Brain microvascular endothelial cell (primary cell): ENCODE results near the gene POU2F3.
A peak's percentile ranks its signal among the peaks of the same experiment; 100 is the strongest.

Experiments used
- DNase-seq: peaks from one replicate; pipeline ENCODE4 v3.0.0-alpha.2; 2020
- H3K27ac ChIP-seq: fragments of 250-450 bp; sonication (Bioruptor Pico); 2 replicates; pipeline ENCODE4 v1.5.1; 2020; ENCODE audit warnings: mild to moderate bottlenecking, moderate library complexity
- H3K27me3 ChIP-seq: fragments of 250-450 bp; sonication (Bioruptor Pico); replicated peaks from 2 replicates; pipeline ENCODE4 v1.5.1; 2020; ENCODE audit warnings: mild to moderate bottlenecking
- H3K36me3 ChIP-seq: fragments of 250-450 bp; sonication (Bioruptor Pico); replicated peaks from 2 replicates; pipeline ENCODE4 v1.5.1; 2020; ENCODE audit warnings: mild to moderate bottlenecking
- H3K4me3 ChIP-seq: 2 replicates; pipeline ENCODE4 v1.5.1; 2011; ENCODE audit warnings: low read depth, mild to moderate bottlenecking, control low read depth, low read length, moderate library complexity
- in situ Hi-C: cut with HindIII; loops from 2 replicates; pipeline ENCODE4 v1.10.0; 2017; ENCODE audit warnings: low sequenced_read_pairs, low pct_ligation_motif_present
- TF ChIP-seq, protein P1 (sequence below): IDR thresholded peaks from 2 replicates; pipeline ENCODE4 v1.5.1; 2011; ENCODE audit warnings: low read depth, mild to moderate bottlenecking, moderate library complexity, low read length, control low read depth, inconsistent platforms; ENCODE audit errors: missing control alignments

The POU2F3 gene

GRCh38 chr11:120199613-120200012 lies 40.3 kb upstream of the POU2F3 start:
- in situ Hi-C loops, result no loop called here
- no peak for DNase-seq
- TF ChIP-seq, protein P1, sequence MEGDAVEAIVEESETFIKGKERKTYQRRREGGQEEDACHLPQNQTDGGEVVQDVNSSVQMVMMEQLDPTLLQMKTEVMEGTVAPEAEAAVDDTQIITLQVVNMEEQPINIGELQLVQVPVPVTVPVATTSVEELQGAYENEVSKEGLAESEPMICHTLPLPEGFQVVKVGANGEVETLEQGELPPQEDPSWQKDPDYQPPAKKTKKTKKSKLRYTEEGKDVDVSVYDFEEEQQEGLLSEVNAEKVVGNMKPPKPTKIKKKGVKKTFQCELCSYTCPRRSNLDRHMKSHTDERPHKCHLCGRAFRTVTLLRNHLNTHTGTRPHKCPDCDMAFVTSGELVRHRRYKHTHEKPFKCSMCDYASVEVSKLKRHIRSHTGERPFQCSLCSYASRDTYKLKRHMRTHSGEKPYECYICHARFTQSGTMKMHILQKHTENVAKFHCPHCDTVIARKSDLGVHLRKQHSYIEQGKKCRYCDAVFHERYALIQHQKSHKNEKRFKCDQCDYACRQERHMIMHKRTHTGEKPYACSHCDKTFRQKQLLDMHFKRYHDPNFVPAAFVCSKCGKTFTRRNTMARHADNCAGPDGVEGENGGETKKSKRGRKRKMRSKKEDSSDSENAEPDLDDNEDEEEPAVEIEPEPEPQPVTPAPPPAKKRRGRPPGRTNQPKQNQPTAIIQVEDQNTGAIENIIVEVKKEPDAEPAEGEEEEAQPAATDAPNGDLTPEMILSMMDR, result no peak
- no peaks in the 10 kb centered on the region for H3K36me3 ChIP-seq
- peaks cover 4% of the 10 kb centered on the region for H3K27me3 ChIP-seq
- no peak overlapping the region for H3K27ac ChIP-seq
- H3K4me3 ChIP-seq, result no peak overlapping the region

DNA sequence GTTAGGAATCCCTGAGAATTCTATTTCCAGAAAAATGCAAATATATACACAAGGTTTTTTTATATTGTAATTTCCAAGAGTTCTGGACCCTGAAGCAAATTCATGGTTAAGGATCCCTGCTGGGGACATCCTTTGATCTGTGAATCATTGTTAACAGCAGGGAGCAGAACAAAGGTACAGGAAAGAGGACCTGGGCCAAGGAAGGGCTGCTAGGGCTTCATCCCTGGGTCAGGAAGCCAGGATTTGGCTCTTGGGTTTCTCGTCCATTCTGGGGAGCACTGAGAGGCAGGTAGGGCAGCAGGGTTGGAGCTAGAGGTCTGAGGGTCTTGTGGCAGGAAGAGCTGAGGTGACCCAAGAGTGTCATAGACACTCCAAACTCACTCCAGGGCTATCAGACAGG lies 39.3 kb upstream of the POU2F3 start:
- in situ Hi-C loops, result no loop called here
- DNase-seq, result no peak
- H3K36me3 ChIP-seq, result no peaks in the 10 kb centered on the region
- H3K27me3 ChIP-seq, result peaks cover 3% of the 10 kb centered on the region
- H3K27ac ChIP-seq, result no peak overlapping the region
- no peak overlapping the region for H3K4me3 ChIP-seq
- TF ChIP-seq, protein P1, result no peak

- in situ Hi-C loops, result no loop called here
- TF ChIP-seq, protein P1, result no peak
- Histone ChIP-seq H3K4me3 (no peak overlapping the region), H3K27me3 (no peaks in the 10 kb centered on the region), H3K36me3 (no peaks in the 10 kb centered on the region), H3K27ac (no peak overlapping the region)
- DNase-seq, result no peak
Observed at GRCh38 chr11:120201653-120202052, 38.3 kb upstream of the POU2F3 start.

DNA sequence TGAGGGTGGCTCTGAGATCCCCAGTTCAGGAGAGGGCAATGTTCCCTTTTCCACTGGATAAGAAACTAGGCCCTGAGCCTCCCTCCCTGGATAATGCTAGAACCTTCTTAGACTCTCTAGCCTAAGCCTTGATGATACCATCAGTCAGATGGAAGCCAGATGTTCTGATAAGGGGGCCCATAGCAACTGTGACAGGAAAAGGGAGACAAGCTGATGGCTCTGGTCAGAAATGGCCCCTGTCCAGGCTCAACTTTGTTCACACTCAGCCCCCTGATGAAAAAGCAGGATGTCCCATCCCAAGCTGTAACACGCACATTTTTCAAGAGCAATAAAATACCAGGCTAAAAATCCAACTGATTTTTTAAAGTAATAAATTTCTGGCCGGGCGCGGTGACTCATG lies 36.3 kb upstream of the POU2F3 start:
- in situ Hi-C loops, result no loop called here
- Histone ChIP-seq H3K4me3 (no peak overlapping the region), H3K27ac (no peak overlapping the region), H3K27me3 (no peaks in the 10 kb centered on the region), H3K36me3 (no peaks in the 10 kb centered on the region)
- DNase-seq, result no peak
- TF ChIP-seq, protein P1, result no peak

GRCh38 chr11:120205596-120206161 lies 34.3 kb upstream of the POU2F3 start:
- H3K36me3 ChIP-seq, result no peaks in the 10 kb centered on the region
- in situ Hi-C loops, result no loop called here
- no peak overlapping the region for H3K27ac ChIP-seq
- peak; percentile 53 for DNase-seq
- no peaks in the 10 kb centered on the region for H3K27me3 ChIP-seq
- TF ChIP-seq, protein P1, result no peak
- no peak overlapping the region for H3K4me3 ChIP-seq

GRCh38 chr11:120207512-120207911 lies 32.4 kb upstream of the POU2F3 start:
- DNase-seq, result no peak
- peaks cover 2% of the 10 kb centered on the region for H3K36me3 ChIP-seq
- in situ Hi-C loops, result no loop called here
- TF ChIP-seq, protein P1, result no peak
- no peak overlapping the region for H3K4me3 ChIP-seq
- no peak overlapping the region for H3K27ac ChIP-seq
- no peaks in the 10 kb centered on the region for H3K27me3 ChIP-seq
